GM19463 (cell line): ENCODE data around the gene ATP6V1F.

Experiments used
- ATAC-seq: cut with Tn5 transposase; IDR thresholded peaks from one replicate; pipeline ENCODE4 v1.9.1; 2021; ENCODE audit warnings: mild to moderate bottlenecking, moderate library complexity; ENCODE audit not compliant: unreplicated experiment

The ATP6V1F gene

GRCh38 chr7:128862571-128863432 lies at the start of gene ATP6V1F:
TSS of gene ATP6V1F (plus strand) at chr7:128862856. CDS start at chr7:128862905, 49 bp downstream.
- peak; percentile 86 for ATAC-seq

- no peak for ATAC-seq
Measured at GRCh38 chr7:128814499-128814898, 48.2 kb upstream of the ATP6V1F start.

DNA sequence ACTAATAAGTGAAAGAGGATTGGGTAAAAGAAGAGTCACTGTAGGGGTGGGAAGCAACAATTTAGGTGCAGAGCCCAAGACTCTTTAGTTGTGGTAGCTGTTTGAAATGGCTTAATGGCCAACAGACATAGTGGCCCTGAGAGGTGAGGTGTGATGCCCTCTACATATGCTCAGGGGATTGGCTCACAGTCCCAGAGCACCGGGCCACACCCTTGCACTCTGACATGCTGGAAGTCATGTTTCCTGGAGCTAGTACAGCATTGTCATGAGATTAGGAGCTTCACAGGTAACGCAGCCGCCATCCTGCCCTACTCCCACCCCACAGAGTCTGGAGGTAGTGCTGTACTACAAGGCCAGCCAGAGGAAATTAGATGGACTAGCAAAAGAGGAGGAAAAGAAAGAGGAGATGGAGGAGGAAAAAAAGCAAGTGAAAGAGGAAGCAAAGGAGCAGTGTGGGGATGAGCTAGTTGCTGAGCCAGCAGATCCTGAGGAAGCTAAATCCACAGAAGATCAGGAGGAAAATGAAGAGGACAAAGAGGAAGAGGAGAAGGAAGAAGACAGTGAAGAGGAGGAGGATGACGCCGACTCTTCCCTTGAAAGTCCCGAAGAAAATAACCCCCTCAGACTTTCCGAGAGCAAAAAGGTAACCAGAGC lies 47.2 kb upstream of the ATP6V1F start:
- ATAC-seq: no peak

GRCh38 chr7:128818694-128819093 lies 44.0 kb upstream of the ATP6V1F start:
- no peak for ATAC-seq

GRCh38 chr7:128821724-128822123 lies 40.9 kb upstream of the ATP6V1F start:
- no peak for ATAC-seq

DNA sequence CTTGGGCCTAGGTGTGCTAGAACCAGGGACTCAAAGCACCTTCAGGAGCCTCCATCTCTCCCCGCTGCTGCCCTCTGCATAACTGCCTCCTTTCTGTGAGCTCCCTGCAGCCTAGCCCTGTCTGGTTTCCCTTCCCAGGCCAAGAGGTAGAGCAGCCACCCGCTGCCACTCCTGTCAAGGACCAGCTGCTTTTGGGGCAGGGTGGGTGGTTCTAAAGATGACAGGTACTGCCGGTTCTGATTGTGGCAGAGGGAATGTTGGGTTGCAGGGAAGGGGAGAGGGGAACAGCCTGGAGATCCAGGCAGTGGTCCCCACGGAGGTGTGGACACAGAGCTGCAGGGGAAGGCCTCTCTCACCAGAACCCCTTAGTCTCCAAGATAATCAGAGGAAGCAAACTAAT lies 36.1 kb upstream of the ATP6V1F start:
- no peak for ATAC-seq

GRCh38 chr7:128826916-128827247 lies 35.8 kb upstream of the ATP6V1F start:
- ATAC-seq: no peak

DNA sequence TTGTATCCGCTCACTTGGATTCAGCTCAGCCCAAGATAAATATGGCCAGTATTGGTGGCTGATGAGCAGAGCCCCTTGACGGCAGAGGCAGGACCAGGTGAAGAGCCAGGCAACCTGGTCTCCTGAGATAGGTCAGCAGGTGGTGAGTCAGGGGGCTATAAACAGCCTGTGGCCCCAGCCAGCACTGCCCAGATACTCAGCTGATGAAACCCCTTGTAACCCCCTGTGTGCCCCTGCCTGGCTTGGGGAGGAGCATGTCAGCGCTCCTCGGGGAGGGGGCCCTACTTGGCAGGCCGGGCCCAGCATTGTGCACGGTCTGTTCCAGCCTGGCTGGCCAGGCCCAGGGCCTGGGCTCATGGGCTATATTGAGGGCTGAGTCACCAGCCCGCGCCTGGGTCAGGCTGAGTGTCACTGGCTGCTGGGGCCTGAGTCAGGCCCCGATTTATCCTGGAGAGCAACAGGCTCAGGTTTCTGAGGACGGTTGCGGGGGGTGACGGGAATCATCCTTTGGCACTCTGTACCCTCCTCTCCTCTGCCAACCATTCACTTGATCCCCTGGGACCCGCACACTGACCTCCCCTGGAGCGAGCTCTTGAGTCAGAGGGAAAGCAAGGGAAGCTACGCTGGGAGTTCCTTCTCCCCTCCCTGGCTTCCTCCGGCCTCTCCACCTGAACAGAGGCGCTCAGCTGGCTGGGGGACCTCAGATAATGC lies 35.3 kb upstream of the ATP6V1F start:
- no peak for ATAC-seq

GRCh38 chr7:128827971-128828711 lies 34.5 kb upstream of the ATP6V1F start:
- no peak for ATAC-seq

DNA sequence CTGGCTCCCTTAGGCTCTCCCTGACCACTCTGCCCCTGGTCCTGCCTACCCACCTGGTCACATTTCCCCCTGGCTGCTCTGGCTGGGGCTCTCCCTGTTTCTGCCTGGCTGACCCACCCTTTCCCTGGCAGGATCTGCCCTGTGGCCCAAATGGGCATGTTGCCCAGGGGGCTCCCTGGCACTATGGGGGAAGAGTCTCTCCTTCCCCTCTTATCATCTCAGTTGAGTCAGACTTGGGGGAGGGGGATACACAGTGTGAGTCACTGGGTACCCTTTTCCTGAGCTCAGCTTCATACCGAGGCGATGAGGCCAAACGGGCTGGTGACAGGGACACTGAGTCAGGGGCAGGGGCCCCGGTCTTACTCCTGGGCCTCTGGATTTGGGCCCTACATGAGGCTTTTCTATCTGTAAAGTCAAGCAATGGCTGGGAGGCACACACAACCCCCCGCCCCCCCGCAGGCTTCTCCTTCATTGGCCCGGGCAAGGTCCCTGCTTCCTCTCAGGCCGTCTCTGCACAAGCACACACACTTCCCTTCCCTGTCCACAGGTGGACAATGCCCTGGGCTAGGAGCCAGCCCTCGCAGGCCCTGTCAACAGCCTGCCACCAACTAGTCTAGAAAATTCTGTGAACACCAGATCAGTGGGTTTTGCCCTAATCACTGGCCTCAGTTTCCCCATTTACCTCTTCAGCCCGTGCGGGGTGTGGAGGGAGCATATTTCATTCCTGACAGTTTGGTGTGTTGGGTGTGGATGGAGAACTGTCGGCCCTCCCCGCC lies 33.1 kb upstream of the ATP6V1F start:
- no peak for ATAC-seq

- no peak for ATAC-seq
Measured at GRCh38 chr7:128830231-128831177, 32.2 kb upstream of the ATP6V1F start, which contains the start of gene FLNC. TSS of gene FLNC (plus strand) at chr7:128830406. CDS start at chr7:128830638, 232 bp downstream.

- ATAC-seq: no peak
Measured at GRCh38 chr7:128831178-128831993, 31.3 kb upstream of the ATP6V1F start.

GRCh38 chr7:128831994-128832879 lies 30.4 kb upstream of the ATP6V1F start:
- ATAC-seq: no peak

- no peak for ATAC-seq
Measured at GRCh38 chr7:128832880-128833147, 29.8 kb upstream of the ATP6V1F start.

GRCh38 chr7:128833148-128833945 lies 29.3 kb upstream of the ATP6V1F start:
- ATAC-seq: no peak

DNA sequence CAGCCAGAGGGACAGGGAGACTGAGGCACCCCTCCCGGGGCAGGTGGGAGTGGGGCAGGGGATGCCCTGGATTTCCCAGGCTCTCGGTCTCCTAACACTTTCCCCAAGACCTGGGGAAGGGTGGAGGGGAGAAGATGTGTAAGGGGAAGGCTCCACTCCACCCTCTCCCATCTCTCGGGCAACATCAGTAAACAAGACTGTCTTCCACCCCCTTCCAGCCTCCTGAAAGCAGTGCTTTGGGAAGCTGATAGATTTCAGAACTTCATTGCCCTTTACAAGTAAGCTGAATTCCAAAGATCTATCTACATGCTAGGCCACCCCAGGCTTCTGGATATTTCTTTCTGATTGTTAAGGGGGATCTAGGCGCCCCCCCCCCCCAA lies 28.7 kb upstream of the ATP6V1F start:
- no peak for ATAC-seq
